Coronary artery (tissue), 2 donors: ENCODE data around the gene UMODL1.

Experiments used
- DNase-seq: peaks from one replicate; pipeline ENCODE4 v3.0.0-alpha.2; 2017; ENCODE audit warnings: low spot score
- H3K27ac ChIP-seq, 2 donors: fragments of 200-600 bp; sonication (generic); one replicate each; pipeline ENCODE4 v1.5.1; 2016 to 2019
- H3K4me3 ChIP-seq: fragments of 200-600 bp; sonication (generic); 2 replicates; pipeline ENCODE4 v1.5.1; 2016; ENCODE audit warnings: mild to moderate bottlenecking, moderate library complexity
- CTCF ChIP-seq: fragments of 200-600 bp; sonication (generic); IDR thresholded peaks from one replicate; pipeline ENCODE4 v1.5.1; 2019; ENCODE audit warnings: antibody characterized with exemption

UMODL1 gene

GRCh38 chr21:42191696-42192595 is 120.8 kb downstream of the UMODL1 start:
- Histone ChIP-seq H3K27ac (no peak overlapping the region), H3K4me3 (no peak overlapping the region)
- no peak for DNase-seq
- TF ChIP-seq CTCF = no peak
